GM19351 (cell line): ENCODE measurements around the gene MZB1.
"Not testable (repeated sequence)": the region's sequence is repeated elsewhere in the genome, so short reads cannot be mapped to it uniquely, and the experiment has no call there.

ENCODE experiments used
- ATAC-seq: cut with Tn5 transposase; IDR thresholded peaks from one replicate; pipeline ENCODE4 v1.9.1; 2021; ENCODE audit warnings: mild to moderate bottlenecking, moderate library complexity; ENCODE audit not compliant: unreplicated experiment

Gene MZB1

DNA sequence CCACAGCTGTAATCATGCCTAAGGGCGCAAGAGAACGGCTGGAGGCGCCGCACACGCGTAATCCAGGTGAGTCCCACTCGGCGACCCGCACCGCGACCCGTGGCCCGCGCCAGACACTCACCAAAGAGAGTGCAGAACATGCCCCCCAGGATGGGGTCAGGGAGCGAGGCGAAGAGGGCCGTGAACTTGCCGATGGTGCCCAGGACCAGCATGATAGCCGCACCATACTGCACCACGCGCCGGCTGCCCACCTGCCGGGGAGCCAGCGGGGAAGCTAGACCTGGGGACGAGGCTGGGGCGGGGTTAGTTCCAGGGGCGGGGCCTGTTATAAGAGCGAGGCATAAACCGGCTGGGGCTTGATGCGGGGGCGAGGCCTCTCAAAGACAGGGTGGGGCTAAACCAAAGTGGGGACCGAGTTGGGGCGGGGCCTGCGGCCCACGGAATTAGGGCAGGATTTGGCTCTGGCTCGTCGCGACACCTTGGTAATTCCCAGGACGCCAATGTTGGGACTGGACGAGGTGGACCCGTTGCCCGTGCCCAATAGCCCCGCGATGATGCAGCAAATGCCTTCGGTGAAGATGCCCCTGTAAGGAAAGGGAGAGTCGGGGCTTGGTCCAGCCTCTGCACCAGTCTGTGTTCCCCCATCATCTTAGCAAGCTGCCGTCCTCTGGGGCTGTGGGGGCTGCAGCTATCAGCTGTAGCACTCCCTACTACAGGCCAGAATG, 11.4 kb downstream of the MZB1 start:
- ATAC-seq: no peak

DNA sequence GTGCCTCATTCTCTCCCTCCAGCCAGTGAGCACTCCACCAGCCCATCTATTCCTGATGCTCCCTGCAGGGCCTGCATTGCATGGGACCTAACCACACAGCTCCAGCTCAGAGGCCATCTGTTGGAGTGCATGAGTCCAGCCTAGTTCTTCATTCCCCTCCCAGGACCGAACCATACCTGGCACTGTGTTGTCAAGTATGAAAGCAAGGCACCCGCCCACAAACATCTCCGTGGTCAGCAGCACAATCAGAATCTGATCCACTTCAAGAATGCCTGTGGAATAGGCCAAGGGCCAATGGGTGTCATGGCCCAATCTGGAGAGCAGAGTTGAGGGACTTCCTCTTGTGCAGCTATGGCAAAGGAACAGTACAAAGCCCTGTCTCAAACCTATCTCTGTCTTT, 12.5 kb downstream of the MZB1 start:
- ATAC-seq: no peak

DNA sequence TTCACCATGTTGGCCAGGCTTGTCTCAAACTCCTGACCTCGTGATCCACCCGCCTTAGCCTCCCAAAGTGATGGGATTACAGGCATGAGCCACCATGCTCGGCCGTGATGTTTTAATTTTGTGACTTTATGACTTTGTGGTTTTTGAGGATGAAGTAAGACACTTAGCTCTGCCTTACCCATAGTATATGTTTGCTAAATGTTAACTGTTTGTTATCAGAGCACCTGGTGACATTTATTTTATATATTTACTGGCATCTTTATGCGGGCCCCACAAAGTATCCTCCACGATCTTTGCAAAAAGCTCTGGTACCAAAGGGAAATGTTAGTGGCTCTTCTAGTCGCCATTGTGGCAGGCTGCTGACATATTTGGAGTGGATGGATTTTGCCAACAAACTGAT, 13.3 kb downstream of the MZB1 start:
- no peak for ATAC-seq

DNA sequence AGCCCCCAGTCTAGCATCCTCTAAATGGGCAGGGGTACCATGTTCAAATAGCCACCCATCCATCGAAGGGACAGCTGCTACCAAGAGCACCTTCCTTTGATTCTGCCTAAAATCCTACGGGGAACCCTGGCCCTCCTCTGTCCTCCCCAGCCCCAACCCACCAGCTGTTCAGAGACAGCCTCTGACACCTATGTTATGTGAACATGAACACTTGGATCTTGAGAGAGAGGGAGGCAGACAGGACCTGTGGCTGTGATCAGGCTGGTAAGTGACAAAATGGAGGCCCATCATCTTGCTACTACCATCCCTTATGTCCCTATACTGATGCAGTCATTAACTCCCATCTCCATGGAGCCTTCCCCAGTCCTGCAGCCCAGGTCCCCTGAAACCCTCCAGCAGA, 14.8 kb downstream of the MZB1 start:
- no peak for ATAC-seq

DNA sequence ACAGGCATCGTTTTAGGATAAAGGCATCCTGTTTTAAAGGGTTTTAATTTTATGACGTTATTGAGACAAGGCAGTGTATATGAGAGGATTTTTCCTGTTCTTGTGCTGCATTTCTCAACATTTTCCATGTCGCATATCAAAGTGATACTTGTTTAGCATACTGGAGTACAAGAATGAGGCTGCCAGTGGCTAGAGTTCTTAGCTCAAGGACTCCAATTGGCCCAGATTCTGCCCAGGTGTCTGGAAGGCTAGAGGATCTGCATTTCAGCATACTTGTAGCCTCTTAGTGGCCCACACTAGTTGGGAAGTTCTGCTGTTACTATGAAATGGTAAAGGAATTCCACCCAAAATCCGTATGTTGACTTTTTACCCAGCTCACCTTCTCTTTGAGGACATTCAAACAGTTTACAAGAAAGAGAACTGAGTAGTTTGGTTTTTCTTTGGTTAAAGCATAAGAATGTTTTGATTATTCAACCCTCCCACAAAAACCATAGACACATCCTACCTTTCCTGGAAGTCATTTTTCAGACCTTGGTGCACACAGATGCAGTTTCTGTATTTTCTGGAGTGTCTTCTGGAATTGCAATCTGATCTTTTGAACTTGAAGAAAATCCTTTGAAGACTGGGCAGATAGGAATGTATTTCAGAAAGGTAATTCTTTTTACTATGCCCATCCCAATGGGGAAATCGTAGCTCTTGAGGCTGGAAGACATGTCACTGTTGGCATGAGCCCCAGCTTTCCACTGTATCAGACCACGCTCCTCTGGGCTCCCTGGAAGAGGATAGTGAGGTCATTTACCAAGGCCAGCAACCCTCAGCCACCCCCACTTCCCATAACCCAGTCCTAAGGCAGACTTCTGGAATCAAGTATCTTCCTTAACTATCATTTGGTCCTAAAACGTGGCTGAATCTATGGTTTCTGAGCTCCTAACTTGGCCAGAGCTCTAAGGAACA, 18.0 kb downstream of the MZB1 start:
- ATAC-seq: no peak

DNA sequence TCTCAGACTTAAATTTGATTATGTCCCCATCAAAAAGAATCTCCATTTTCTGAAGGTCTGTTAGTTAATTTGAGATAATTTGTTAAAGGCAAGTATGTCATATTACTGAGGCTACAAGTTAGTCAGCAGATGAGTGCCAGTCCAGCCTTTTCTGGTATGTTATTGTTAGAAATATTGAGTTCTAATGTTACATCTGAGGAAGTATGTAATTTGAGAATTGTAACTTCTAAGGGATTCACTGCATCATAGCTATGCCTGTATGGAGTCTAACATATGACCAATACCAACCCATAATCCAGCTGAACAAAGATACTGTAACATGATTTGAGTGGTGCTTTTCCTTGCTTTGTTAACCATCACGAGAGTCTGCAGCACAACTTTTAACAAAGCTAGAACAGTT, 20.5 kb downstream of the MZB1 start:
- ATAC-seq: no peak

DNA sequence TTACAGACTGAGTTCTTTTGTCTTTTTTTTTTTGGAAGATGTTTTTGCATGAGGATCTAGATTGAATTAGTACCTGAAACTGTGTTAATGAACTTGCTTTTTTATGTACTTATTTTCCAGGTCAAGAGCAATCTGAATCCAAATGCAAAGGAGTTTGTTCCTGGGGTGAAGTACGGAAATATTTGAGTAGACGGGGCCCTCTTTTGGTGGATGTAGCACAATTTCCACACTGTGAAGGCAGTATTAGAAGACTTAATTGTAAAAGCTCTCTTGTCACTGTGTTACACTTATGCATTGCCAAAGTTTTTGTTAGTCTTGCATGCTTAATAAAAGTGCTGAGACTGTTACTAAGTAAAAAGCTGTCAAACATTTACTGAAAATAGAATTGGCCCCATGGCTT, 21.1 kb downstream of the MZB1 start:
- no peak for ATAC-seq

DNA sequence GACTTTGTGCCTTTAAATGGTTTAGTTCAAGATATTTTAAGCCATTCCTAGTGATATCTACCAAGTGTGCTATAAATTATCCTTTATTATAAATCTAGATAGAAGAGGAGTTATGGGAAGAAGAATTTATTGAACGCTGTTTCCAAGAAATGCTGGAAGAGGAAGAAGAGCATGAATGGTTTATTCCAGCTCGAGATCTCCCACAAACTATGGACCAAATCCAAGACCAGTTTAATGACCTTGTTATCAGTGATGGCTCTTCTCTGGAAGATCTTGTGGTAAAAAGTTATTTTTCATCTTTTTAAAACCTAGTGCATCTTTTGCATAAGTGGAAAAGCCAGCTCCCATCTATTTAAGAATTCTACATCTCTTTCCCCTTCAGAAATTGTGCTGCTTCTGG, 25.2 kb downstream of the MZB1 start:
- ATAC-seq: no peak

DNA sequence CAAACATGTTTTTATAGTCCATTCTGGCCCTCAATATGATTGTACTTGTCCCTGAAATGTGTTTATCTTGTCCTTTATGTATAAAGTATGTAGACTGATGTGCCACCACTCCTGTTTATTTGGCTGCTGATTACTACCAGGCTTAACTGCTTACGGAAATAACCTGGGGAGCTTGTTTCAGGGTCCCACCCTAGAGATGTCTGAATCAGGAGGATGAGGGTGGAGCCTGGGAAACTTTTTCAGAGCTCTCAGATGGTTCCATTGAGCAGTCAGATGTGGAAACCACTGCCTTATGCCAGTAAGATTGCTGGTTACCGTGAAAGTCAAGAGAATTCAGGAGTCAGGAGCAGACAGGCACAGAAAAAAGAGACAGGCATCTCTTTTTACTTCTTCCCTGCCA, 25.8 kb downstream of the MZB1 start:
- ATAC-seq: no peak

DNA sequence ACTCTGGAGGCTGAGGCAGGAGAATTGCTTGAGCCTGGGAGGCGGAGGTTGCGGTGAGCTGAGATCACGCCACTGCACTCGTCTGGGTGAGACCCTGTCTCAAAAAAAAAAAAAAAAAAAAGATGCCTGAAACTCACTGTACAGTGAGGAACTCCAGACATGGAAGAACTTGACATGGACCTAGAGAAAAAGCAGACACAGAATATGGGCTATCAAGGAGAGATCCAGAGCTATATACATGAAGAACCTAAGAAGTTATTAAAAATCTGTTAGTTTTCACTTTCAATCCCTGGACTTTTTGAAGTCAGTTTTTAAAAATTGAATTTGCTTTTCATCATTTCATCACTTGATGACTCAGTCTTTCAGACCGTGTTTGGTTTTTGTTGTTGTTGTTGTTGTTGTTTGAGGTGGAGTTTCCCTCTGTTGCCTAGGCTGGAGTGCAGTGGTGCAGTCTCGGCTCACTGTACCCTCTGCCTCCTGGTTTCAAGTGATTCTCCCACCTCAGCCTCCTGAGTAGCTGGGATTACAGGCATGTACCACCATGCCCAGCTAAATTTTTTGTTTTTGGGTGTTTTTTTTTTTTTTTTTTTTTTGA, 27.8 kb downstream of the MZB1 start:
- ATAC-seq: no peak

DNA sequence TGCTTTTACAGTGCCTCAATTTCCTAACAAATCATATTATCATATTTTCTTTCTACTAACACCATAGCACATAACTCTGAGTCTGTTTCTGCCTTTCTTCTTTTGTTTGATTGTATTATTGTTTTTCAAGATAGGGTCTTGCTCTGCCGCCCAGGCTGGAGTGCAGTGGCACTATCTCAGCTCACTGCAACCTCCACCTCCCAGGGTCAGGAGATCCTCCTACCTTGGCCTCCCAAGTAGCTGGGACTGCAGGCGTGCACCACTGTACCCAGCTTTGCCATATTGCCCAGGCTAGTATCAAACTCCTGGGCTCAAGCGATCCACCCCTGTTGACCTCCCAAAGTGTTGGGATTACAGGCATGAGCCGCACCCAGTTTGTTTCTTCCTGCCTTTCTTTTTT, 29.3 kb downstream of the MZB1 start:
- no peak for ATAC-seq

DNA sequence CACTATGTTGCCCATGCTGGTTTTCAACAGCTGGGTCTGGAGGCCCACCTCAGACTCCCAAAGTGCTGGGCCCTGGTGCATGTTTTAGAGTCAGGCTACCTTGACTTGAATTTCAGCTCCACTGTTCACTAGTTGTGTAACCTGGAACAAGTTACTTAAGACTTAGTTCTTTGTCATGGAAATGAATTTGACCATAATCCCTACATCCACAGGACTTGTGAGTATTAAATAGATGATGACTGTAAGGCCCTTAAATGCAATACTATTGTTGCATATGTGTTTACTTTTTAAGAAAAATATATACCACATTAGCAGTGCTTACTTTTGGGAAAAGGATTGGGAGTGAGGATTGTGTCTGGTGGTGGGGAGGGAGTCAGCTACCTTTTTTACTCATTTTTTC, 31.6 kb downstream of the MZB1 start:
- ATAC-seq: no peak

DNA sequence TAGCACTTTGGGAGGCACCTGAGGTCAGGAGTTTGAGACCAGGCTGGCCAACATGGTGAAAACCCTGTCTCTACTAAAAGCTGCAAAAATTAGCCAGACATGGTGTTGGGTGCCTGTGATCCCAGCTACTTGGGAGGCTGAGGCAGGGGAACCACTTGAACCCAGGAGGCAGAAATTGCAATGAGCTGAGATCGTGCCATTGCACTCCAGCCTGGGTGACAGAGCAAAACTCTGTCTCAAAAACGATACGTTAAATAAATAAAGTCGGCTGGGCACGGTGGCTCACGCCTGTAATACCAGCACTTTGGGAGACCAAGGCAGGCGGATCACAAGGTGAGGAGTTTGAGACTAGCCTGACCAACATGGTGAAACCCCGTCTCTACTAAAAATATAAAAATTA, 33.8 kb downstream of the MZB1 start:
- ATAC-seq: not testable (repeated sequence)

DNA sequence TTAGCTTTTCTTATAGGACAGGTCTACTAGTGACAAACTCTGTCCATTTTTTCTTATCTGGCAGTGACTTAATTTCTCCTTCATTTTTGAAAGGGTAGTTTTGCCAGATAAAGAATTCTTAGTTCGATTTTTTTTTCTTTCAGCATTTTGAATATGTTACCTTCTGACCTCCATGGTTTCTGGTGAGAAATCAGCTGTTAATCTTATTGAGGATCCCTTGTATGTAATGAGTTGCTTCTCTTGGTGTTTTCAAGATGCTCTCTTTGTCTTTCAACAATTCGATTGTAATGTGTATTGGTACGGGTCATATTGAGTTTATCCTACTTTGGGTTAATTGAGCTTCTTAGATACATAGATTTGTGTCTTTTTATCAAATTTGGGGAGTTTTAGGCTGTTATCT, 35.5 kb downstream of the MZB1 start:
- no peak for ATAC-seq

DNA sequence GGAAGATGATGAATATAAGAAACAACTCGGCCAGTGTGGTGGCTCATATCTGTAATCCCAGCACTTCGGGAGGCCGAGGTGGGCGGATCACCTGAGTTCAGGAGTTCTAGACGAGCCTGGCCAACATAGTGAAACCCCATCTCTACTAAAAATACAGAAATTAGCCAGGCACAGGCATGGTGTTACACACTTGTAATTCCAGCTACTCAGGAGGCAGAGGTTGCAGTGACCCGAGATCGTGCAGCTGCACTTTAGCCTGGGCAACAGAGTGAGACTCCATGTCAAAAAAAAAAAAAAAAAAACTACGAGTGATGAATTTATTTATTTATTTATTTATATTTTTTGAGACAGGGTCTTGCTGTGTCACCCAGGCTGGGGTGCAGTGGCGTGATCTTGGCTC, 41.9 kb downstream of the MZB1 start:
- not testable (repeated sequence) for ATAC-seq

DNA sequence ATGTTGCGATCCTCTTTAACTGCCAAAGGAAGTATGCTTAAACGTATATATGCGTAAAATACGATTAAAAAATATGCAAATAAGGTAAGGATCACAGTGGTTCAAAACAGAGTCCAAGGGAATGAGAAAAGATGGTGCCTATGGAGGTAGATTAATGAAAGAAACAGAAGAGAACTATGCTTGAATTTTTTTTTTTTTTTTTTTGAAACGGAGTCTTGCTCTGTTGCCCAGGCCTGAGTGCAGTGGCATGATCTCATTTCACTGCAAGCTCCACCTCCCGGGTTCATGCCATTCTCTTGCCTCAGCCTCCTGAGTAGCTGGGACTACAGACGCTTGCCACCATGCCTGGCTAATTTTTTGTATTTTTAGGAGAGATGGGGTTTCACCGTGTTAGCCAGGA, 44.3 kb downstream of the MZB1 start:
- ATAC-seq: not testable (repeated sequence)

DNA sequence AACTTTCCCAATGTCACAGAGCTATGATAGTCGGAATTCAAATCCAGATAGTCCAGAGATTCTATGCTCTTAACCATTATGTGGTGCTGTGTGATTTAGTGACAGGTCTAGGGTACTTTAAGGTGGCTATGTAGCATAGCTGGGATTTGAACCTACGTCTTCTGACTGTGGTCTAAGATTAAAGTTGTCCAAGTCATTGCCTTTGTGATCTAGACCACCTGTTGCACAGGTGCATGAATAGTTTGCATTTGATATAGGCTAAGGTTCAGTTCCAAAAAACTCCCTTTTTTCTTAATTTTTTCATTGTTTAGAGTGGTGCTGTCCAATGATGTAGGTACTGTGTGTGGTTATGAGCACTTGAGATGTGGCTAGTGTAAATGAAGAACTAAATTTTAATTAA, 45.5 kb downstream of the MZB1 start:
- no peak for ATAC-seq

DNA sequence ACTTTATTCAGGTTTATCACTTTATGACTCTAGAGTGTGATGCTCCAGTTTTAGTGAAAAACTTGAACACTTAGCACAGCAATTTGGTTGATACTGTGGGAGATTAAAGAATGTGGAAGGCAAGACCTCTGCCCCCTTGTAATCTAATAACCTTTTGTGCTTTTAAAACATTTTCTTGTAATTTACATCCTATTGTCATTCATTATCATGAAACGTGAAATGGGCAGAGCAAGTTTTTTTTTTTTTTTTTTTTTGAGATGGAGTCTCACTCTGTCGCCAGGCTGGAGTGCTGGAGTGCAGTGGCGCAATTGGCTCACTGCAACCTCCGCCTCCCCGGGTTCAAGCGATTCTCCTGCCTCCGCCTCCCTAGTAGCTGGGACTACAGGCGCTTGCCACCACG, 46.2 kb downstream of the MZB1 start:
- ATAC-seq: no peak

DNA sequence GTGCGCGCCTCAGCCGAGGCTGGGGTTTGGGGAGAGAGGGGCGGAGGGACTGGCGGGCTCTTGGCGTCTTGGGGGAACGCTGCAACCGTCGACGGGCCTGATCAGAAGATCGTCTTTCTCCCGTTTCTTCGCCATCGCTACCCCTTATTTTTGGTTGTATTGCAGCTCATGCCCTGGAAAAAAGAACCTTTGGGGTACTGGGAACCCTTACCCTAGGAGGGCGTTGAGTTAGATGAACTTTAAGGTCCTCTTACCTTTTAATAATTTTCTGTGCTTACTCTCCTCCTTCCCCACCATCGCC, 47.3 kb downstream of the MZB1 start:
- peak; percentile 58 for ATAC-seq

DNA sequence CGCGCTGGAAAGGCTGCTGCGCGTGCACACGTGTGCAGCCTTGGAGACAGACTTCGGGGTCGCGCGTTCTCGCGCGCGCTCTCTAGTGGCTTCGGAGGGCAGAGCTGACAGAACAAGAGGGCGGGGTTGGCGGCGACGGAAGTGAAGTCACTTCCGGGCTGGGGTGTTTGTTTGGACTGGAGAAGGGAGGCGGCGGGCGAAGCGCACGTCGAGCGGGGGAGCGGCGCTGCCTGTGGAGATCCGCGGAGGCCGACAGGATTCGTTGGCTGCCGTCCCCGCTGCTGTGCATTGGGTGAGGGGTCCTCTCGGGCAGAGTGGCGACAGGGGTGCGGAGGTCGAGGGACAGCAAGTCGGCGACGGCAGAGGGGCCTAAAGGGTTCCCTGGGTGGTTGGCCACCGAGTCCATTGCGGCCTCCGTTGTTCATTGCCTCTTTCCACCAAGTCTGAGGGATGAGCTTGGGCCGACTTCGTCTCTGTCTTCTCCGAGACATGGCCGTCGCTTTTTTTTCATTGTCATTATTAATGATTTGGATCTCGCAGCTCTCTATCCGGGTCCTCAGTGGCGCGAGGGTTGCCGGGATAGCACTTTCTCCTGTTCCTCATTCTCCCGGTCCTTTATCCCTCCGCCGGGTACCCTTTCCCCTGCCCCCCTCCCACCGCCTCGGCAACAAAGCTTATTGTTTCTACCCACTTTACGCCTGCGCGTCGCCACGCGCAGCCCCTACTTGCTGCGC, 47.9 kb downstream of the MZB1 start, which contains the start of gene PAIP2:
PAIP2 (plus strand) TSS at position 166 of the 734 bp plus-strand sequence. CDS start 21,931 bp downstream, outside the sequence.
- ATAC-seq: peak; percentile 88

DNA sequence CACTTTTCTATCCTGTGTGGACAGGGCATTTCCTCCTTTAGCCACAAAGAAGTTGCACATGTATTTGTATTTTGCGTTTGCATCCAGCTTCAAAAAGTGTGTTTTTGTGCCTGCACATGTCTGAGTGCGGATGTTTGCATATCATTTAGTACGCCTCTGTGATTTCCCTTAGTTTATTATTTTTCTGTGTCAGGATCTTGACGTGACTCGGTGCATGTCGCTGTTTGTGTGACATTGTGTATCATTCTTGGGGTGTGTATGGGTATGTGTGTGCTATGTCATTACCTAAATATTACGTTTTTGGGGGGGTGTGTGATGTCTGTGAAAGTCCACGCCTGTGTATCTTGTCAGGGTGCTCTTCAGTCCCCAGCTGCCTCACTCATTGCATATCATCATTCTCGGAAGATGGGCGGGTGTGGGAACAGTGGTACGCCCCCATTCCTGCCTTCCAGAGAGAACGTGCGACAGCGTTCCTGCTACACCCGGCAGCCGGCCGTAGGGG, 48.5 kb downstream of the MZB1 start:
- ATAC-seq: no peak
